Fibroblast of the aortic adventitia (primary cell): ENCODE measurements around the gene PNMA6E. TPM values are rescaled to one million over a fixed set of nuclear protein-coding genes. Genes with fewer than 3 reads are reported as not detected.
A peak's percentile ranks its signal among the peaks of the same experiment; 100 is the strongest.

Source experiments
- DNase-seq: peaks from one replicate; pipeline ENCODE4 v3.0.0-alpha.2; 2010; ENCODE audit warnings: low read depth
- H3K4me3 ChIP-seq: 2 replicates; pipeline ENCODE4 v1.5.1; 2011; ENCODE audit warnings: low read depth, mild to moderate bottlenecking, control low read depth, low read length, moderate library complexity
- total RNA-seq: library from RNA; depleted of rRNA; stranded (reverse); fragments of >200 nt; gene quantifications from 2 replicates; pipeline ENCODE4 v1.2.3, GENCODE V29; 2012; ENCODE audit warnings: low replicate concordance
- TF ChIP-seq, protein P1 (sequence below): IDR thresholded peaks from 2 replicates; pipeline ENCODE4 v1.5.1; 2011; ENCODE audit warnings: mild to moderate bottlenecking, low read length, control low read depth, inconsistent platforms; ENCODE audit not compliant: insufficient read depth

Gene PNMA6E
- total RNA-seq, 1 donor = not detected

DNA sequence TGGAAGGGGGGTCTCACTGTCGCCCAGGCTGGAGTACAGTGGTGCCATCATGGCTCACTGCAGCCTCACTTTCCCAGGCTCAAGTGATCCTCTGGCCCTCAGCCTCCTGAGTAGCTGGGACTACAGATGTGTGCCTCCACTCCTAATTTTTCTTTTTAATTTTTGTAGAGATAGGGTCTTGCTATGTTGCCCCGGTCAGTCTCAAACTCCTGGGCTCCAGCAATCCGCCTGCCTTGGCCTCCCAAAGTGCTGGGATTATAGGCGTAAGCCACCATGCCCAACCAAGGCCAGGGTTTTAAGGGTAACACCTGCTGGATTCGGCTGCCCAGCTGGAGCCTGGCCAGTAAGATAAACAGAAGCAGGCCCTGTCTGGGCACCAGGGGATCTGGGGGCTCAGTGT, 41.3 kb upstream of the PNMA6E start:
- no peak for DNase-seq
- TF ChIP-seq, protein P1, sequence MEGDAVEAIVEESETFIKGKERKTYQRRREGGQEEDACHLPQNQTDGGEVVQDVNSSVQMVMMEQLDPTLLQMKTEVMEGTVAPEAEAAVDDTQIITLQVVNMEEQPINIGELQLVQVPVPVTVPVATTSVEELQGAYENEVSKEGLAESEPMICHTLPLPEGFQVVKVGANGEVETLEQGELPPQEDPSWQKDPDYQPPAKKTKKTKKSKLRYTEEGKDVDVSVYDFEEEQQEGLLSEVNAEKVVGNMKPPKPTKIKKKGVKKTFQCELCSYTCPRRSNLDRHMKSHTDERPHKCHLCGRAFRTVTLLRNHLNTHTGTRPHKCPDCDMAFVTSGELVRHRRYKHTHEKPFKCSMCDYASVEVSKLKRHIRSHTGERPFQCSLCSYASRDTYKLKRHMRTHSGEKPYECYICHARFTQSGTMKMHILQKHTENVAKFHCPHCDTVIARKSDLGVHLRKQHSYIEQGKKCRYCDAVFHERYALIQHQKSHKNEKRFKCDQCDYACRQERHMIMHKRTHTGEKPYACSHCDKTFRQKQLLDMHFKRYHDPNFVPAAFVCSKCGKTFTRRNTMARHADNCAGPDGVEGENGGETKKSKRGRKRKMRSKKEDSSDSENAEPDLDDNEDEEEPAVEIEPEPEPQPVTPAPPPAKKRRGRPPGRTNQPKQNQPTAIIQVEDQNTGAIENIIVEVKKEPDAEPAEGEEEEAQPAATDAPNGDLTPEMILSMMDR = no peak
- no peak overlapping the region for H3K4me3 ChIP-seq

DNA sequence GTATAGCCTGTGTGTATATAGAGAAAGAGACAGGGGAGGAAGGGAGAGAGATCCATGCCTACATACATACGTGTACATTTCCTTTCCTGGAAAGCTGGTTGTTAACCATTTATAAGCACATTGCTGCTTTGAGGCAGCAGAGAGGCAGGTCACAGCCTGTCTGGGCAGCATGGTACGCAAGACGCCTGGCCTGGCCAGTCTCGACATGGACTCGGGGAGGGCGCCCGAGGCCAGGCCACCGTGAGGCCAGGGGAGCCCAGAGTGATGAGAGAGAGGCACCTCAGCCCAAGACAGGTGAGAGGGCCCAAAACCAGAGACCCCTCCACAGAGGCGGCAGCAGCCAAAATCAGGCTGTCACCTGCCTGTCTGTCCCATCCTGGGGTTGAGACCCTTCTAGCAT, 40.8 kb upstream of the PNMA6E start:
- DNase-seq = no peak
- no peak overlapping the region for H3K4me3 ChIP-seq
- TF ChIP-seq, protein P1 = no peak

DNA sequence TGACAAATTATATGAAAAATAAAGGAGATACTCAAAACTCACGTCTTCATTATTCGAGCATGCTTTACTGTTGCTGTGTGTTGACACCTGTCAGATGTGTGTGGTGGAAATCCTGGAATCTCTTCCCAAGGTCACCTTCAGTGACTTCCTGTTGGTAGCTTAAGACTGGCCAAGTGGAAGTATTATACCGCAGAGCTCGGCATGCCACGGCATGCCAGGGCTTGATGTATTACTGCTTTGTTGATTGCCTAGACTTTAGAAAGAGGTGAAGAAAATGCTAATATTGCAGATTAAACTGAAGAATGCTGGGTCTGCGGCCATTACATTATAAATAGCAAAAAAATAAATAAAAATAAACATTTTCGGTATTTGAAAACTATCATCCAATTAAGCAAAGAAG, 40.1 kb upstream of the PNMA6E start:
- DNase-seq = no peak
- H3K4me3 ChIP-seq = no peak overlapping the region
- TF ChIP-seq, protein P1 = no peak

DNA sequence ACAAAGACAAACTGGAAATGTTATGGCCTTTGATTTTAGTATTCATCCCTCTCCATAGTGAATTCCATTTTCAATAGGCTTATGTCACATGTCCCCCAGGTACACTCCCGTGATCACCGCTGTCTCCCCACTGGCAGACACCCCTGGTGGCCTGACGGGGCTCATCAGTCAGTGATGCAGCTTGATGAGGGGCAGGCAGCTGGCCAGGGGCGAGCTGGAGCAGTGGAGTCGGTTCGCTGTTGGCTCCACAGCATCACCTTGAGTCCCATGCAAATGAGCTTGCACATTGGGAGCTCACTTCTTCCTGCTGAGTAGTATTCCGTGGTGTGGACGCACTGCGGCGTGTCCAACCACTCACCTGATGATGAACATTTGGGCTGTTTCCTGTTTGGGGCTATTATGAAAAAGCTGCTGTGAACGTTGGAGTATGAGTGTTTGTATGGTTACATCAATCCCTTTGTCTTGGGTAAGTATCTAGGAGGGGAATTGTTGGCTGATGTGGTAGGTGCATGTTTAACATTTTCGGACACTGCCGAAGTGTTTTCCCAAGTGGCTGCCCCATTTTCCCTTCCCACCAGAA, 39.5 kb upstream of the PNMA6E start:
- H3K4me3 ChIP-seq = no peak overlapping the region
- TF ChIP-seq, protein P1 = no peak
- DNase-seq = no peak

DNA sequence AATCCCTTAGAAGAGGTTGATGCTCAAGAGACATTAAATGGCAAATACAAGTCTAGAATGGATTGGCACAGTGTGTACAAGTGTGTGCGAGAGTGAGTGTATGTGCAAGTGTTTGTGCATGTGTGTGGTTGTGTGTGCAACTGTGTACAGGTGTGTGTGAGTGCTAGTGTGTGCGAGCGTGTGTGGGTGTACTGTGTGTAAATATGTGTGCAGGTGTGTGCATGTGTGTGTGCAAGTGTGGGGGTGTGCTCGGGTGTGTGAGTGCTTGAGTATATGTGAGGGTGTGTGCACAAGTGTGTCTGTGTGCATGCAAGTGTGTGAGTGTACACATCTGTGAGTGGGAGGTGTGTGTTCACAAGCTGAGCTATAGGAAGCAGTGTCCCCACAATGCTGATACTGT, 38.8 kb upstream of the PNMA6E start:
- no peak for DNase-seq

DNA sequence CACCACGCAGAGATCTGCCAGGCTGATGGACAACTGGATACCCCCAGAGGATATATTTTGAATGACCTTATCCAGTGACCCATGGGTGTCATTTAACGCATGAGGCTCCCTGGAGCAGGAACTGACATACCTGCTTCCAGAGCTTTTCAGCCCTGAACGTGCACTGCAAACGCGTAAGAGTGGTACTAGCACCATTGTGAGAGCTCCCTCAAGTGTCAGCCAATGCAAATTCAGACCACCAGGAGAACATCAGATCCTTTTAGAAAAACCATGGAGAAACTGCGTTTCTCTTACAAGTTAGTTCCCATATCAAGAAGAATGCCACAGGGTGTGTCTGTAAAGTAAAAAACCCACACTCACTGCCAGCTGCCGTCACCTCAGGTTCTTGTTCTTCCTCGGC, 37.4 kb upstream of the PNMA6E start:
- peak; percentile 47 for DNase-seq
- TF ChIP-seq, protein P1 = peak; percentile 53
- no peak overlapping the region for H3K4me3 ChIP-seq

More for the DNA sequence above, 38.8 kb upstream of the PNMA6E start:
- TF ChIP-seq, protein P1 = no peak
- no peak overlapping the region for H3K4me3 ChIP-seq

DNA sequence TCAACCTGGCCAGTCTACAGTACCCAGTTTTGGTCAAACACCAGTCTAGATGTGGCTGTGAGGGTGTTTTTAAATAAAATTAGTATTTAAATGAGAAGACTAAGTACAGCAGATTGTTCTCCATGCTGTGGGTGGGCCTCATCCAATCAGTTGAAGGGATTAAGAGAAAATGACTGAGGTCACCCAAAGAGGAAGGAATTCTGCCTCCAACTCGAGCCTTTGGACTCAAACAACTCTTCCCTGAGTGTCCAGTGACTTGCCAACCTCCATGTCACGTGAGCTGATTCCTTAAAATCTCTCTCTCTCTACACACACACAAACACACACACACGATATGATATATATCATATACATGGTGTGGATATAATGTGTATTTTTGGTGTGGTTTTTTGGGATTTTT, 34.7 kb upstream of the PNMA6E start:
- no peak for DNase-seq
- TF ChIP-seq, protein P1 = no peak
- no peak overlapping the region for H3K4me3 ChIP-seq
